Nephron (organoid): ENCODE results near the gene RUNX2.

Experiments
- H3K27ac Mint-ChIP-seq, 3 experiments: 2 replicates each; pipeline ENCODE4 v1.8.0; 2020; ENCODE audit warnings: mixed read lengths in 3 of 3, mild to moderate bottlenecking in 2 of 3, moderate library complexity in 1 of 3
- H3K27me3 Mint-ChIP-seq: 2 replicates; pipeline ENCODE4 v1.8.0; 2021; ENCODE audit warnings: low read depth, mild to moderate bottlenecking, moderate library complexity, mixed read lengths
- H3K36me3 Mint-ChIP-seq: 2 replicates; pipeline ENCODE4 v1.8.0; 2020; ENCODE audit warnings: low read depth, mixed read lengths
- H3K4me1 Mint-ChIP-seq: 2 replicates; pipeline ENCODE4 v1.8.0; 2020; ENCODE audit warnings: mixed read lengths
- H3K4me3 Mint-ChIP-seq, 3 experiments: 2 replicates each; pipeline ENCODE4 v1.8.0; 2020; ENCODE audit warnings: mild to moderate bottlenecking in 3 of 3, mixed read lengths in 3 of 3, moderate library complexity in 2 of 3
- H3K9me3 Mint-ChIP-seq: 2 replicates; pipeline ENCODE4 v1.8.0; 2020; ENCODE audit warnings: mixed read lengths
- TF ChIP-seq, protein P1 (sequence below), 3 experiments: fragments of 200-600 bp; sonication (generic); IDR thresholded peaks; one replicate each; pipeline ENCODE4 v1.5.0; 2021; ENCODE audit warnings: antibody characterized with exemption in 3 of 3; ENCODE audit not compliant: unreplicated experiment in 3 of 3

The RUNX2 gene

DNA sequence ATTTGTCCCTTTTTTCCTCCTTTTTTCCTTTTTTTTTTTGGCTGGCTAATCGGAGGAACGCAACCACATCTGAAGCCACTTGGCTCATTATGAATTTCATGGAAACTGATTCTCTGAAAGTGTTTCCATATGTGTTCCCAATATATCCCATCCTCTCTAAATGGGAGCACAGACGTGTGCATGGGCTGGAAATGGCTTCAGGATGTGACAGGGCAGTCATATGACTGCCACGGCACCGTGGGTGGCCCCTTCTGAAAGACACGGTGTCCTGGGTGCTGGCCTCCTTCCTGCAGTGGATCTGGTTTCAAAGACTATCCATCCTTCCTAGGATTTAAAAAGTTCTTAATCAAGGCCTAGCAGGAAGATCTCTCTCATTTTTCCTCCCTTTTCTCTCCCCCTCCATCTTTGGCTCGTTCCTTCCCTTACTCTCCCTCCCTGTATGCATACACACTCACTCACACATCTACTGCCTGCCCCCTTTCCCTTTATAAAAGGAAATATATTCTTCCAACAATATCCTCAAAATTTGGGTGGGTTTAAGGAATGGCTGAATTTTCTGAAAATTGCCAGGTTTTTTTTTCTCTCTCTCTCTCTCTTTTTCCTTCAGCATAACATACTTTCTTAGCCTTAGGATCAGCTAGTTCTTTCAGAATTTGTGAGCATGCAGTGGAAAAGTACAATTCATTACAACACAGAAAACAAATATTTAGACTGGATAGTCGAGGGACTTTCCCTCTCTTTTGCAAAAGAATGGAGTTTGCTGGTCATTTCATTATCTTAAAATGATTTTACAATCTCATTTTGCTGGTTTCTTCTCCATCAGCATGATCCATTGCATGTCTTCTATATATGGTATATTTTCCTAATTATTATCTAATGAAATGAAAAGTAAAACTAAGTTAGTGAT lies 210.8 kb downstream of the RUNX2 start:
- Mint-ChIP-seq H3K27ac (peak overlapping the region in 2 of 3 experiments; percentile 3 to 33), H3K9me3 (no peaks in the 10 kb centered on the region), H3K4me3 (no peak overlapping the region), H3K36me3 (no peaks in the 10 kb centered on the region), H3K4me1 (peaks cover 12% of the 10 kb centered on the region), H3K27me3 (no peaks in the 10 kb centered on the region)
- TF ChIP-seq, protein P1, sequence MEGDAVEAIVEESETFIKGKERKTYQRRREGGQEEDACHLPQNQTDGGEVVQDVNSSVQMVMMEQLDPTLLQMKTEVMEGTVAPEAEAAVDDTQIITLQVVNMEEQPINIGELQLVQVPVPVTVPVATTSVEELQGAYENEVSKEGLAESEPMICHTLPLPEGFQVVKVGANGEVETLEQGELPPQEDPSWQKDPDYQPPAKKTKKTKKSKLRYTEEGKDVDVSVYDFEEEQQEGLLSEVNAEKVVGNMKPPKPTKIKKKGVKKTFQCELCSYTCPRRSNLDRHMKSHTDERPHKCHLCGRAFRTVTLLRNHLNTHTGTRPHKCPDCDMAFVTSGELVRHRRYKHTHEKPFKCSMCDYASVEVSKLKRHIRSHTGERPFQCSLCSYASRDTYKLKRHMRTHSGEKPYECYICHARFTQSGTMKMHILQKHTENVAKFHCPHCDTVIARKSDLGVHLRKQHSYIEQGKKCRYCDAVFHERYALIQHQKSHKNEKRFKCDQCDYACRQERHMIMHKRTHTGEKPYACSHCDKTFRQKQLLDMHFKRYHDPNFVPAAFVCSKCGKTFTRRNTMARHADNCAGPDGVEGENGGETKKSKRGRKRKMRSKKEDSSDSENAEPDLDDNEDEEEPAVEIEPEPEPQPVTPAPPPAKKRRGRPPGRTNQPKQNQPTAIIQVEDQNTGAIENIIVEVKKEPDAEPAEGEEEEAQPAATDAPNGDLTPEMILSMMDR (IDR thresholded peaks at IDR 0.05; ENCODE audit: unreplicated experiment in 3 of 3) = no peak

DNA sequence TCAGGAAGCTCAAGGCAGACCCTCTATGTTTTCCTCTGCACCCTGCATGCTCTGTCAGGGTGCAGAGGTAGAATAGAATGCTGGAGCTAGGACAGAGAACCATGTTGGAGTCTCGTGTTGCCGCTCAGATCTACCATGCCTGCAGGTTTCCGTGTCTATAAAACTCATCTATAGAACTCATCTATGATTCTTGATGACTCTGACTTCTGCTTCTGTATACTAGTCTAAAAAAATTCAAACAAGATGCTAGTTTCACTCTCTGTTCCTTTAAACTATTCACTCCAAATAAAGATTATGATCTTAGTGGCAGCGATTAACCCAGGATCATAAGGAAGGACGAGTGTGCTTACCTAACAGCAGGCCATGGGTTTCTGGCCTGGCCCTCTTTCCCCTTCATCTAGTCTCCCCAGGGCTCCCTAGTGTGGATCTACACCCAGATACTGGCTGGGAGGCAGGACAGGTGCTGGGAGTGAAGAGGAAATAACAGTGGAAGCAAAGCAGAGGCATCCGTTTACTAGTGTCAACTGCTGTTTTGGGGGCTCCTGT lies 212.3 kb downstream of the RUNX2 start:
- peaks cover 12% of the 10 kb centered on the region for H3K4me1 Mint-ChIP-seq
- H3K9me3 Mint-ChIP-seq = no peaks in the 10 kb centered on the region
- no peaks in the 10 kb centered on the region for H3K36me3 Mint-ChIP-seq
- H3K4me3 Mint-ChIP-seq = no peak overlapping the region
- TF ChIP-seq, protein P1 (IDR thresholded peaks at IDR 0.05; ENCODE audit: unreplicated experiment in 3 of 3) = no peak
- peak overlapping the region in 1 of 3 experiments; percentile 36 for H3K27ac Mint-ChIP-seq
- peaks cover 6% of the 10 kb centered on the region for H3K27me3 Mint-ChIP-seq

DNA sequence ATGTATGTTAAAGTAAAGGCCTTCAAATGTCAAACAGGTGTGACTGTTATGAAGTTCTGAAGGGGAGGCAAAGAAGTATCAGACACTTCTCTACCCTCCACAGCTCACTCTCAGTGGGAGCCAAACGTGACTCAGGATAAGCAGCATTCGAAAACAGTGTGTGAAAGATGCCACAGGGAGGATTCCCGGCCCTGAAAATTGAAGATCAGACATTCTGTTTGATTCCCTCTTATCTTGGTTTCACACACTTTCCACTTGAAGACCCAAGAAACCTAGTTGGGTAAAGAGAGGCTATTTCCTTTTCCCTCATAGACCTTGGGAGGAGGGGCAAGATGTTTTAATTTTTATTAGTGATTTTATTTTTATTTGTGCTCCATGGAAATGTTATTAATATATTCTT lies 213.8 kb downstream of the RUNX2 start:
- TF ChIP-seq, protein P1 (IDR thresholded peaks at IDR 0.05; ENCODE audit: unreplicated experiment in 3 of 3) = no peak
- peaks cover 9% of the 10 kb centered on the region for H3K27me3 Mint-ChIP-seq
- H3K9me3 Mint-ChIP-seq = no peaks in the 10 kb centered on the region
- H3K36me3 Mint-ChIP-seq = no peaks in the 10 kb centered on the region
- H3K27ac Mint-ChIP-seq = no peak overlapping the region
- H3K4me3 Mint-ChIP-seq = no peak overlapping the region
- peaks cover 12% of the 10 kb centered on the region for H3K4me1 Mint-ChIP-seq

DNA sequence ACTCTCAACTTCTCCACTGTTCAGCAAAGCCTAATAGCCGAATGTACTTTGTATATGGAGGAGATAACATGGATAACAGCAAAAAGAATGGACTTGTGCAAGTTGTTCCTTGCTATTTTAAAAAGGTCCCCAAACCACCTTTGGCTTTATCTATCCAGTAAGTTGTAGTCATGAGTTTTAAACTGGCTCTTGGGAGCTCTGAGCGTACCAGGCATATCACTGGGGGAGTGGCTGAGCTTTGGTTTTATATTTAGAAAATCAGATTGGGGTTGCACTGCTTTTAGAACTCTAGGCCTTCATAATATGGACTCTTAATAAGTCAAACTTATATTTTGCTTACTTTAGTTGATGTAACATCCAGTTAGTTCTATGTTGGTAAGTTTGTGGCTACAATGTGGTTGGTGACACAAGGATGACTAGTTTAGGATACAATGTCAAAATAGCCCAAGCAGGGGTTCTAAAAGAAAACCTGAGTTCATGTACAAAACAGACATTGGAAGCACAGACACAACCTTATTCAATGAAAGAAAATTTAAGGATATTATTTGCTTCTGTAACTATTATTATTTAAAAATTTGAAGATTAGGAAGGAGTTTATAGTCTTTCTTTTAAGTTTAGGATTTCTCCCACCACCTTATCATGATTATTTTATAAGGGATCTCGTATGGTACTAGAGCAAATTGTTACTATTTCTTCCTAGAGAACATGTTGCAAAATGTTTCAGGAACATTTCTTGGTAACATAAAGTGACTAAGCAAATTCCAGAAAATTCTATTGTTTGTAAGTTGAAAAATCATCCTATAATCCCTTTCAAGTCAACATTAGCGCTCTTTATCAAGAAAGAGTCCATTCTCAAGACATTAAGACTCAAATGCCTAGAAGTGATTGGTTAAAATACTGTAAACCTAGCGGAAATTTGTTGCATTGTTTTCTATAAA lies 215.4 kb downstream of the RUNX2 start:
- no peaks in the 10 kb centered on the region for H3K36me3 Mint-ChIP-seq
- TF ChIP-seq, protein P1 (IDR thresholded peaks at IDR 0.05; ENCODE audit: unreplicated experiment in 3 of 3) = no peak
- no peaks in the 10 kb centered on the region for H3K9me3 Mint-ChIP-seq
- H3K4me1 Mint-ChIP-seq = peaks cover 7% of the 10 kb centered on the region
- H3K27me3 Mint-ChIP-seq = peaks cover 11% of the 10 kb centered on the region
- no peak overlapping the region for H3K4me3 Mint-ChIP-seq
- H3K27ac Mint-ChIP-seq = no peak overlapping the region

DNA sequence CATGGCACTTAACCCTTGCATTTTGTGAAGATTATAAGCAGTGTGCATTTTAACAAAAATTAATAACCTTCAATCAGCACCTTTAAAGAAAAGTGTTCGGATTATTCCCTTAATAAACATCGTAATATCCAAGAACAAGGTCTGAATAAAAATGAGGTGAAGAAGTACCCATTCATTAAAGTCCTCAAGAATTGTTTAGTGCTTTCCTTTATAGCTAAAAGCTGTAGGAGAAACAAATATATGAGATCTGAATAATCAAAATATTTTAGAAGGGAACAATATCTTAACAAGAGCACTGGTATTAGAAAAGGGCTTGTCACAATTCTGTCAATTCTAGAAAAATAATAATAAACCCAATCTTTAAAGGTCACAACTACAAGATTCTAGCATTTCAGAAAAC lies 217.3 kb downstream of the RUNX2 start:
- no peak overlapping the region for H3K27ac Mint-ChIP-seq
- H3K9me3 Mint-ChIP-seq = no peaks in the 10 kb centered on the region
- no peaks in the 10 kb centered on the region for H3K36me3 Mint-ChIP-seq
- H3K4me3 Mint-ChIP-seq = no peak overlapping the region
- TF ChIP-seq, protein P1 (IDR thresholded peaks at IDR 0.05; ENCODE audit: unreplicated experiment in 3 of 3) = no peak
- H3K4me1 Mint-ChIP-seq = no peaks in the 10 kb centered on the region
- peaks cover 15% of the 10 kb centered on the region for H3K27me3 Mint-ChIP-seq
